Gastrocnemius medialis (tissue), 4 donors: ENCODE data around the gene DBNDD2.

Experiments
- CTCF ChIP-seq, 5 experiments: fragments of 450-650 bp in 3 of 5; fragments of 200-600 bp in 2 of 5; sonication (generic) in 2 of 5; IDR thresholded peaks in 4 of 5; conservative IDR thresholded peaks in 1 of 5; 1 replicate in 4 of 5; 2 replicates in 1 of 5; pipeline ENCODE4 v1.5.1; 2016 to 2019; ENCODE audit warnings: antibody characterized with exemption in 5 of 5, mild to moderate bottlenecking in 3 of 5, moderate library complexity in 3 of 5
- POLR2A ChIP-seq, 2 donors: fragments of 450-650 bp; IDR thresholded peaks; one replicate each; pipeline ENCODE4 v1.6.1; 2017; ENCODE audit warnings: antibody characterized with exemption in 2 of 2, mild to moderate bottlenecking in 2 of 2, moderate library complexity in 2 of 2

GRCh38 chr20:45366631-45367030, 41.5 kb upstream of the DBNDD2 start:
- no peak for TF ChIP-seq POLR2A (IDR thresholded peaks at IDR 0.05)
- TF ChIP-seq CTCF (IDR thresholded peaks at IDR 0.05 in 4 of 5, conservative IDR thresholded peaks at IDR 0.05 in 1 of 5): no peak
